Measurements from ENCODE around the gene KAZN. TPM values are rescaled to one million over a fixed set of nuclear protein-coding genes. Genes with fewer than 3 reads are reported as not detected.

KAZN gene
- polyA plus RNA-seq, 1 experiment = 3.7 TPM

DNA sequence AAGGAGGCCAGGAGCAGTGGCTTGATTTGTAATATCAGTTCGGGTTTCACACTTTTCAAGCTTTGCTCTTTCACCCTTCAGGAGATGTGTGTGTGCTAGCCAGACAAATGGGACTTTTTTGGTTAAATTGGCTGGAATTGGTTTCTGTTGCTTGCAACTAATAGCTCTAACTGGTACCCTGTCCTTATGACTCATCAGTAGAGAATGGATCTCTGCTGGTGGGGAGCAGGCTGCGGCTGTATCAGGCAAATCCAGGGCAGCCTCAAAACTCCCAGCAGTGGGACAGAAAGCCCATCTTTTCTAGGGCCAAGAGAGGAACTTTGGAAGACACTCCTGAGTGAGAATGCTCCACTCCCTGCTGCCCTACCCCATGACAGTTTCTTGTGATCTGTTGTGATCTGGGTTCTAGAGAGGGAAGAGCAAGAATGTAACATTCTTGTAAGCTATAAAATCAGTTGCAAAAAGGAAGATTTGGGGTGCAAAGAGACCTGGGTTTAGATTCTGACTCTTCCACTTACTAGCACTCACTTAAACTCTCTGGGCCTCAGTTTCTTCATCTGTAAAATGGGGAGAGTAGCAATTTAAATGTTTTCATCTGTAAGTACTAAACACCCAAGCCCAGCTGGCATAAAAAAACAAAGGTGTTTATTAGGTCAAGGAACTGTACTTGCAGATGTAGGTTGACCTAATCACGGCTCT is 298.0 kb downstream of the KAZN start:
- no peak overlapping the region for H3K27ac ChIP-seq (ENCODE audit: low read depth, low read length)
- ChIA-PET CTCF (interaction anchor here (0.9 to 4.1 kb wide), 5 partner anchors 8 to 131 kb away, joined by 3 to 17 read pairs (median 3); no protein-coding TSS in a partner anchor), POLR2A (no interaction called here)
- no peak overlapping the region for H3K4me3 ChIP-seq (ENCODE audit: low read depth, low read length)
- TF ChIP-seq, protein P1, sequence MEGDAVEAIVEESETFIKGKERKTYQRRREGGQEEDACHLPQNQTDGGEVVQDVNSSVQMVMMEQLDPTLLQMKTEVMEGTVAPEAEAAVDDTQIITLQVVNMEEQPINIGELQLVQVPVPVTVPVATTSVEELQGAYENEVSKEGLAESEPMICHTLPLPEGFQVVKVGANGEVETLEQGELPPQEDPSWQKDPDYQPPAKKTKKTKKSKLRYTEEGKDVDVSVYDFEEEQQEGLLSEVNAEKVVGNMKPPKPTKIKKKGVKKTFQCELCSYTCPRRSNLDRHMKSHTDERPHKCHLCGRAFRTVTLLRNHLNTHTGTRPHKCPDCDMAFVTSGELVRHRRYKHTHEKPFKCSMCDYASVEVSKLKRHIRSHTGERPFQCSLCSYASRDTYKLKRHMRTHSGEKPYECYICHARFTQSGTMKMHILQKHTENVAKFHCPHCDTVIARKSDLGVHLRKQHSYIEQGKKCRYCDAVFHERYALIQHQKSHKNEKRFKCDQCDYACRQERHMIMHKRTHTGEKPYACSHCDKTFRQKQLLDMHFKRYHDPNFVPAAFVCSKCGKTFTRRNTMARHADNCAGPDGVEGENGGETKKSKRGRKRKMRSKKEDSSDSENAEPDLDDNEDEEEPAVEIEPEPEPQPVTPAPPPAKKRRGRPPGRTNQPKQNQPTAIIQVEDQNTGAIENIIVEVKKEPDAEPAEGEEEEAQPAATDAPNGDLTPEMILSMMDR (IDR thresholded peaks at IDR 0.05; ENCODE audit: low read depth, low read length) = no peak
- H3K9me3 ChIP-seq (ENCODE audit: control insufficient read depth, insufficient read depth, low read length) = no peaks in the 10 kb centered on the region
- no peak for DNase-seq (ENCODE audit: low read depth, low spot score)
- peaks cover 9% of the 10 kb centered on the region for H3K27me3 ChIP-seq (ENCODE audit: control insufficient read depth, insufficient read depth, low read length)

DNA sequence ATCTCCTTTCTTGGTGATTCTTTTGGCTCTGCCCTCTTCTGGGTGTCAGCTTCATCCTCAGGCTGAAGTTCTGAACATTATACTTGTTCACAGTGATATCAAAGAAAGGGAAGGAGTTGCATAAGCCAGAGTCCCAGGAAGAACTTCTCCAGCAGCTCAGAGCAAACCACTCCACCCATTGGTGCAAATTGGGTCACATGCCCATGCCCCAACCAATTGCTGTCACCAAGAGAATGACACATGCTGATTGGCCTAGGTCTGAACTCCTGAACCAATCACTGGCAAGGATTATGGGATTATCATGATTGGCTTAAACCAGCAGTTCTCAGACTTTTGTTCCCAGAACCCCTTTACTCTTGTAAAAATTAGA is 298.6 kb downstream of the KAZN start:
- DNase-seq (ENCODE audit: low read depth, low spot score) = no peak
- H3K4me3 ChIP-seq (ENCODE audit: low read depth, low read length) = no peak overlapping the region

DNA sequence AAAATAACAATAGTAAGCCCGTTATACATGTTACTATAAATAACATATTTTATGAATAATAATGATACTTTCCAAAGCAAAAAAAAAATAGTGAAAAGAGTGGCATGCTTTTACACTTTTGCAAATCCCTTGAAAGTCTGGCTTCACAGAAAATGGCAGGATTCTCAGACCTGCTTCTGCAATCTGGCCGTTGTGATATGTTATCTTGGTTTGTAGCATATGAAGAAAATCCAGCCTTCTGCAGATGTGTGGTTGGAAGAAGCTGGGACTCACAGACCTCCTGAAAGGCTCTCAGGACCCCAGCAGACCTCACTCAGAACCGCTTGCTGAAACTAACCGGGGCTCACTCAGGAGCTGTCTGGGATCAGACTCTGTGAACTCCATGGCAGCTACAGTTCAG is 299.1 kb downstream of the KAZN start:
- no peak for DNase-seq (ENCODE audit: low read depth, low spot score)

More for the DNA sequence above, 298.6 kb downstream of the KAZN start:
- ChIA-PET CTCF (interaction anchor here (0.9 to 4.1 kb wide), 5 partner anchors 8 to 131 kb away, joined by 3 to 17 read pairs (median 3); no protein-coding TSS in a partner anchor), POLR2A (no interaction called here)
- TF ChIP-seq, protein P1 (IDR thresholded peaks at IDR 0.05; ENCODE audit: low read depth, low read length) = no peak
- H3K9me3 ChIP-seq (ENCODE audit: control insufficient read depth, insufficient read depth, low read length) = no peaks in the 10 kb centered on the region
- peaks cover 4% of the 10 kb centered on the region for H3K27me3 ChIP-seq (ENCODE audit: control insufficient read depth, insufficient read depth, low read length)
- H3K27ac ChIP-seq (ENCODE audit: low read depth, low read length) = no peak overlapping the region

DNA sequence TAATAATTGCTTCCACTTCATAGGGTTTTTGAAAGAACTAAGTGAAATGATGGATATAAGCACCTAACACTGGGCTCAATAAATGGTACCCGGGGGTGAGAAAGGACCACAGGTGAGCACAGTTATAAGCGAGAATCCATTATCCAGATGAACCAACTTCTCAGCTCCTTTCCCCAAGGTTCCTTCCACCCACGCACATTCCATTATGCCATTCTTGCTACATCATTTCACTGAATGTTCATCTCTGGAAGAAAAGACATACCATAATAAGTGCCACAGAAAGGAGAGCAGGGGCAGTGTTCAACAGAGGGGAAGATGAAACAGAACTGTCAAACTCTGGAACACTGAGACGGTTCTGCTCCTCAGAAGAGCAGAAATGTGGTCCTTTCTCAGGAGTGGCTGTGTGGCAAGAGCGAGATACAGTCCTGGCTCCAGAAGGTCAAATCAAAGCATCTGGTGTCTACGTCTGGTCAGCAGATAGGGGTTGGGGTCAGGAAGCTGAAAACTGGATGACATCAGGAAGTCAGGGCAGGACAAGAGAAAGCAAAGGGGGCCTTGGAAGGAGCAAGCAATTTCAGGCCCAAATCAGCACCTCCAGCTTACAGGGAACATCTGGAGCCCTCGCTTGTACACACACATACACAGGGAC is 299.6 kb downstream of the KAZN start:
- H3K27ac ChIP-seq (ENCODE audit: low read depth, low read length) = no peak overlapping the region
- POLR2A ChIA-PET = no interaction called here
- DNase-seq (ENCODE audit: low read depth, low spot score) = no peak
- CTCF ChIA-PET = interaction anchor here (0.7 to 4.1 kb wide), 3 partner anchors 11 to 18 kb away, joined by 3 to 17 read pairs (median 3); no protein-coding TSS in a partner anchor
- H3K27me3 ChIP-seq (ENCODE audit: control insufficient read depth, insufficient read depth, low read length) = peaks cover 4% of the 10 kb centered on the region
- H3K4me3 ChIP-seq (ENCODE audit: low read depth, low read length) = no peak overlapping the region
- no peaks in the 10 kb centered on the region for H3K9me3 ChIP-seq (ENCODE audit: control insufficient read depth, insufficient read depth, low read length)
- TF ChIP-seq, protein P1 (IDR thresholded peaks at IDR 0.05; ENCODE audit: low read depth, low read length) = no peak

More for the DNA sequence above, 299.1 kb downstream of the KAZN start:
- Histone ChIP-seq H3K27me3 (ENCODE audit: control insufficient read depth, insufficient read depth, low read length) (peaks cover 4% of the 10 kb centered on the region), H3K9me3 (ENCODE audit: control insufficient read depth, insufficient read depth, low read length) (no peaks in the 10 kb centered on the region), H3K27ac (ENCODE audit: low read depth, low read length) (no peak overlapping the region), H3K4me3 (ENCODE audit: low read depth, low read length) (no peak overlapping the region)
- TF ChIP-seq, protein P1 (IDR thresholded peaks at IDR 0.05; ENCODE audit: low read depth, low read length) = no peak
- CTCF ChIA-PET = interaction anchor here (0.7 to 4.1 kb wide), 5 partner anchors 9 to 48 kb away, joined by 3 to 17 read pairs (median 3); no protein-coding TSS in a partner anchor
- POLR2A ChIA-PET = no interaction called here

DNA sequence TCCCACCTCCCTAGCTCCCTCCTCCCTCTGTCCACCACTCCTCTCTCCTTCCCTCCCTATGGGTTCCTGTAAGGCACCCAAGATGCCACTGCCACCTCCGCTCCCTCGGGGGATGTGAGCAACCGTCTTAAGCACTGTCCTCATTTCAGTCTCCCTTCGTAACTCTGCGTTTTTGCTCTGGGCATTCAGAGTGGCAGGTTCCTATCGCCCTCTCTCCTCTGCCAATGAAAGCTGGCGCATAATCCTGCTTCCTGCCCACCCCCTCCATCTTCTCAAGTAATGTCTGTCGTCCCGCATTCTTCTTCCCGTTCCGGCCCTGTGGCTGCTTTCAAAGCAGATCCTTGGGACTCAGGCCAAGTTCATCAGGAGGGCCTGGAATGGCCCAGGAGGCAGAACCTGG is 301.2 kb downstream of the KAZN start:
- DNase-seq (ENCODE audit: low read depth, low spot score) = no peak
- H3K27me3 ChIP-seq (ENCODE audit: control insufficient read depth, insufficient read depth, low read length) = no peaks in the 10 kb centered on the region
- TF ChIP-seq, protein P1 (IDR thresholded peaks at IDR 0.05; ENCODE audit: low read depth, low read length) = no peak
- H3K27ac ChIP-seq (ENCODE audit: low read depth, low read length) = no peak overlapping the region
- POLR2A ChIA-PET = no interaction called here
- CTCF ChIA-PET = interaction anchor here (2.4 kb wide), 1 partner anchor 15 kb away, joined by 14 read pairs; no protein-coding TSS in a partner anchor
- H3K4me3 ChIP-seq (ENCODE audit: low read depth, low read length) = no peak overlapping the region
- H3K9me3 ChIP-seq (ENCODE audit: control insufficient read depth, insufficient read depth, low read length) = no peaks in the 10 kb centered on the region
